HepG2 (cell line): ENCODE measurements around the gene NRSN2. TPM values are rescaled to one million over a fixed set of nuclear protein-coding genes. Genes with fewer than 3 reads are reported as not detected.

Source experiments
- CREB1 ChIP-seq, 2 experiments: fragments of 450-650 bp in 1 of 2; IDR thresholded peaks; 2 replicates each; pipeline ENCODE4 v1.6.1; 2016 to 2017; ENCODE audit warnings: control low read depth in 1 of 2, mild to moderate bottlenecking in 1 of 2, missing compliant biosample characterization in 1 of 2, missing genetic modification characterization in 1 of 2
- IRF2 ChIP-seq: IDR thresholded peaks from 2 replicates; pipeline ENCODE4 v1.6.1; 2018; ENCODE audit warnings: missing genetic modification reagents, missing compliant biosample characterization
- KDM2A ChIP-seq: sonication (generic); formaldehyde crosslinking; IDR thresholded peaks from 2 replicates; pipeline ENCODE4 v1.4.0; 2020; ENCODE audit warnings: low read depth, missing genetic modification reagents, borderline replicate concordance
- NR2C2 ChIP-seq: sonication (generic); formaldehyde crosslinking; IDR thresholded peaks from 2 replicates; pipeline ENCODE4 v1.4.0; 2020; ENCODE audit warnings: missing genetic modification reagents, mild to moderate bottlenecking, moderate library complexity, borderline replicate concordance
- RNF219 ChIP-seq: sonication (generic); formaldehyde crosslinking; IDR thresholded peaks from 2 replicates; pipeline ENCODE4 v1.5.0; 2020; ENCODE audit warnings: mild to moderate bottlenecking, missing genetic modification reagents
- ZHX2 ChIP-seq, 2 experiments: sonication (generic) in 1 of 2; formaldehyde crosslinking in 1 of 2; IDR thresholded peaks; 2 replicates each; pipeline versions ENCODE4 v1.6.1 to v1.9.0; 2014 to 2022; ENCODE audit warnings: antibody characterized with exemption in 1 of 2, borderline replicate concordance in 1 of 2, inconsistent platforms in 1 of 2, low read depth in 1 of 2, missing genetic modification reagents in 1 of 2
- ZNF136 ChIP-seq: sonication (generic); formaldehyde crosslinking; IDR thresholded peaks from 2 replicates; pipeline ENCODE4 v1.8.1; 2022; ENCODE audit warnings: low read depth, mild to moderate bottlenecking, moderate library complexity, missing genetic modification reagents
- ZNF749 ChIP-seq: sonication (generic); formaldehyde crosslinking; IDR thresholded peaks from 2 replicates; pipeline ENCODE4 v1.8.0; 2022; ENCODE audit warnings: mild to moderate bottlenecking, missing genetic modification reagents, moderate library complexity, borderline replicate concordance
- ZNF784 ChIP-seq: sonication (generic); formaldehyde crosslinking; IDR thresholded peaks from 2 replicates; pipeline ENCODE4 v1.5.1; 2020; ENCODE audit warnings: missing genetic modification reagents, mild to moderate bottlenecking, borderline replicate concordance
- polyA plus RNA-seq, 8 experiments: library from polyadenylated mRNA; depleted of rRNA in 3 of 8; stranded (reverse) in 7 of 8; unstranded in 1 of 8; fragments of >200 nt; fragmentation: Illumina TruSeq in 4 of 8; extraction: Trizol in 4 of 8; gene quantifications; 2 replicates each; pipeline versions ENCODE4 v1.2.1 to v1.2.3, GENCODE V29; 2011 to 2016; ENCODE audit warnings: low read depth in 4 of 8, missing spikeins in 1 of 8, mixed read lengths in 1 of 8; ENCODE audit not compliant: insufficient read depth in 1 of 8
- total RNA-seq, 5 experiments: library from RNA; depleted of rRNA; stranded (reverse); fragments of >200 nt; fragmentation: Illumina TruSeq; extraction: Trizol; gene quantifications; 2 replicates each; pipeline ENCODE4 v1.2.3, GENCODE V29; 2016; ENCODE audit warnings: low read depth in 1 of 5

NRSN2 gene
- total and polyA plus RNA-seq, 2 of the 13 experiments (the other 11 are each of a cell fraction or from before 2014, with no cell fraction given) = 32.3 to 49.4 TPM

- 0 out of 2 replicates have a peak, but pooled peaks have one; percentile 40 for TF ChIP-seq ZHX2 (IDR thresholded peaks at IDR 0.05; ENCODE audit: low read depth)
- TF ChIP-seq ZHX2 (CRISPR knock-in tag; IDR thresholded peaks at IDR 0.05; ENCODE audit: borderline replicate concordance) = peak; percentile 20; the same call in 1 of the 2 replicates
- TF ChIP-seq ZNF784 (CRISPR knock-in tag) = 0 out of 2 replicates have a peak, but pooled peaks have one; percentile 1
- TF ChIP-seq ZNF749 (CRISPR knock-in tag) = peak; percentile 66; the same call in 1 of the 2 replicates
- TF ChIP-seq IRF2 = peak; percentile 9
- TF ChIP-seq NR2C2 (CRISPR knock-in tag) = peak; percentile 2; the same call in 1 of the 2 replicates
- TF ChIP-seq CREB1 (IDR thresholded peaks at IDR 0.05) = no peak
- no peak for TF ChIP-seq CREB1 (CRISPR knock-in tag; IDR thresholded peaks at IDR 0.05)
- TF ChIP-seq RNF219 = peak; percentile 34; the same call in 1 of the 2 replicates
- TF ChIP-seq ZNF136 (CRISPR knock-in tag) = peak; percentile 16; the same call in 1 of the 2 replicates
- peak; percentile 60 for TF ChIP-seq KDM2A (CRISPR knock-in tag)
These were observed 20.8 kb upstream of the NRSN2 start (continued) for GRCh38 chr20:325889-326644.
